Brain microvascular endothelial cell (primary cell): ENCODE data around the gene TF.

Experiments
- DNase-seq: peaks from one replicate; pipeline ENCODE4 v3.0.0-alpha.2; 2020
- H3K27ac ChIP-seq: fragments of 250-450 bp; sonication (Bioruptor Pico); 2 replicates; pipeline ENCODE4 v1.5.1; 2020; ENCODE audit warnings: mild to moderate bottlenecking, moderate library complexity
- H3K27me3 ChIP-seq: fragments of 250-450 bp; sonication (Bioruptor Pico); replicated peaks from 2 replicates; pipeline ENCODE4 v1.5.1; 2020; ENCODE audit warnings: mild to moderate bottlenecking
- H3K36me3 ChIP-seq: fragments of 250-450 bp; sonication (Bioruptor Pico); replicated peaks from 2 replicates; pipeline ENCODE4 v1.5.1; 2020; ENCODE audit warnings: mild to moderate bottlenecking
- H3K4me3 ChIP-seq: 2 replicates; pipeline ENCODE4 v1.5.1; 2011; ENCODE audit warnings: low read depth, mild to moderate bottlenecking, control low read depth, low read length, moderate library complexity
- in situ Hi-C: cut with HindIII; loops from 2 replicates; pipeline ENCODE4 v1.10.0; 2017; ENCODE audit warnings: low sequenced_read_pairs, low pct_ligation_motif_present
- TF ChIP-seq, protein P1 (sequence below): IDR thresholded peaks from 2 replicates; pipeline ENCODE4 v1.5.1; 2011; ENCODE audit warnings: low read depth, mild to moderate bottlenecking, moderate library complexity, low read length, control low read depth, inconsistent platforms; ENCODE audit errors: missing control alignments

The TF gene

DNA sequence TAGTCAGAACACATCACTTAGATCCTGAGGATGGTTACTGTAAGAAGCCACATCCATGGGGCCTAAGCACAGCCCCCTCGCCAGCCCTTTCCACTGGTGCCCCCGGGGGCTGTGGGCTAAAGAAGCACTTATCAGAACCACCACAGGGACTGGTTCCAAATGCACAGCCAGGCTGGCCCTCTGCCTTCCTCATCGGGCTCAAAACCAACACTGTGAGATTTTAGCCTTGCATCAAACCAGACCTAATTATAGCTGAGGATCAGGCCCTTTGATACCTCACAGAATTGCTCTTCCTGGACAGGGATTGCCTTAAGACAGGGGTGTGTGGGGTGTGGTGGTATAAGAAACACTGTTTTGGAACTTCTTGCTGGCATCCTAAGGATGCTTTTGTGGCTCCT is 83.1 kb downstream of the TF start:
- TF ChIP-seq, protein P1, sequence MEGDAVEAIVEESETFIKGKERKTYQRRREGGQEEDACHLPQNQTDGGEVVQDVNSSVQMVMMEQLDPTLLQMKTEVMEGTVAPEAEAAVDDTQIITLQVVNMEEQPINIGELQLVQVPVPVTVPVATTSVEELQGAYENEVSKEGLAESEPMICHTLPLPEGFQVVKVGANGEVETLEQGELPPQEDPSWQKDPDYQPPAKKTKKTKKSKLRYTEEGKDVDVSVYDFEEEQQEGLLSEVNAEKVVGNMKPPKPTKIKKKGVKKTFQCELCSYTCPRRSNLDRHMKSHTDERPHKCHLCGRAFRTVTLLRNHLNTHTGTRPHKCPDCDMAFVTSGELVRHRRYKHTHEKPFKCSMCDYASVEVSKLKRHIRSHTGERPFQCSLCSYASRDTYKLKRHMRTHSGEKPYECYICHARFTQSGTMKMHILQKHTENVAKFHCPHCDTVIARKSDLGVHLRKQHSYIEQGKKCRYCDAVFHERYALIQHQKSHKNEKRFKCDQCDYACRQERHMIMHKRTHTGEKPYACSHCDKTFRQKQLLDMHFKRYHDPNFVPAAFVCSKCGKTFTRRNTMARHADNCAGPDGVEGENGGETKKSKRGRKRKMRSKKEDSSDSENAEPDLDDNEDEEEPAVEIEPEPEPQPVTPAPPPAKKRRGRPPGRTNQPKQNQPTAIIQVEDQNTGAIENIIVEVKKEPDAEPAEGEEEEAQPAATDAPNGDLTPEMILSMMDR = no peak
- no peak overlapping the region for H3K4me3 ChIP-seq
- no peak for DNase-seq
- no peaks in the 10 kb centered on the region for H3K36me3 ChIP-seq
- in situ Hi-C loops = no loop called here
- no peak overlapping the region for H3K27ac ChIP-seq
- no peaks in the 10 kb centered on the region for H3K27me3 ChIP-seq

DNA sequence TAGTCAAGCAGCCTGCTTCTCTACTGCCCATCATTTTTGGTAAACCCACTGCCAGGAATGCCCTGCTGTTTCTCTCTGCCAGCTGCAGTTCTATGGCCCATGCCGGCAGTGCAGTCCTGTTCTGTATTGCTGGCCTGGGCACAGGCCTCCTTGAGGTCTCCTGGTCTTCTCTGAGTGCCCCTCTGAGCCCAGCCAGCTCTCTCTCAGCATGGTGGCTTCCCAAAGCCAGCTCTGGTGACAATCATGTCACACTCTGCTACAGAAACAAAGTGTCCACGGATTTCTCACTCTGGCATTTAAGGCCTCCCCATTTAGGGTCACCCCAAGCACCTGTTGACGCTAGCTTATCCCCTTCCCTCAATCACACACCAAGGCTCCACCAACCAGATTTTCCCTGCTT is 83.9 kb downstream of the TF start:
- H3K36me3 ChIP-seq = no peaks in the 10 kb centered on the region
- no peak overlapping the region for H3K27ac ChIP-seq
- in situ Hi-C loops = no loop called here
- no peaks in the 10 kb centered on the region for H3K27me3 ChIP-seq
- TF ChIP-seq, protein P1 = no peak
- no peak overlapping the region for H3K4me3 ChIP-seq
- DNase-seq = no peak

DNA sequence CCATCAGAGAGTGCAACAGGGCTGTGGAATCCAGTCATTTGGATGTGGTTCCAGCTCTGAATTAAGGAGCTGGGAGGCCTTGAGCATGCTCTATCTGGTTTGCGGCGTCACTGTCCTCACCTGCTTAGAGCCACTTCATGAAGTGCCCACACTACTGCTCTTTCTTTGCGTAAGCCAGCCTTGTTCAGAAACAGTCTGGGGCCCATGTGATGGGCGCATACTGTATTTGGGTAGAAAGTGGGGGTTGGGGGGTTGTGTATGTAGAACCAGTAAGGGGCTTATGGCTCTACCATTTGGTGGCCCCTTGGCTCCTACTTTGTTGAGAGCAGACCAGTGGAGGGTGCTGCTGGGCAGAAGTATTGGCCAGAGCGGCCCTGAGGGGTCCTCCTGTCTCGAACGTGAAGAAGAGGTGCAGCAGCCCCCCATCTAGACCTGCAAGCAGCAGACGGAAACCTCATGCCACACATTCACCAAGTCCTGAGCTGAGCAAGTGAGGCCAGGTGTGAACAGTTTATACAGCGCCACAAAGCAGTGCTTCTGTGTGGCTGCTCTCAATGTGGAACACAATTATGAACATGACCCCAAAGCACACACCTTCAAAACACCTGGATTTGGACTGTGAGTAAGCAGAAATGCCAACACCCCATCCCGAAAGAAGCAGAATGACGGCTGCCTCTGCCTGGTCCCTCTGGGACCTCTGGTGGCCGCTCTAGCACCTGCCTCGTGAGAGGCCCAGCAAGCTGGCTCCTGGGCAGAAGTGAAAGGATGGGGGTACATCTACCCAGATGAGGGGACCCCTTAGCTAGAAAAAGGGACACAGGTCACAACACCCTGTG is 86.0 kb downstream of the TF start:
- Histone ChIP-seq H3K27ac (no peak overlapping the region), H3K27me3 (no peaks in the 10 kb centered on the region), H3K36me3 (no peaks in the 10 kb centered on the region), H3K4me3 (no peak overlapping the region)
- TF ChIP-seq, protein P1 = peak; percentile 29
- in situ Hi-C loops = no loop called here
- no peak for DNase-seq

DNA sequence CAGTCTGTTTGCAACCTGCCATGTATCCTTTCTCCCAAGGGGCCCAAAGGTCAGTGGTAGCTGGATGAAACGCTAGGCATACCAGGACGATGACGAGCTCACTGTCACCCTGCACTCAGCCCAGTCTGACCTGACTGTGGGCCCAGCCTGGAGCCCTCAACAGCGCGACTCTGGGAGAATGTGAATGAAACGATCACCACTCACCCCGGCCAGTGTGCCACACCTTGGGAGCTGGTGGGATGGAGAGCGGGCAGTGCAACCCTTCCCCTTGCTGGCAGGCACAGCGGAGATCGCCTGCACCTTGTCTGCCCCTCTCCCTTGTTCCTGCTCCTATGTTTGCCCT is 86.6 kb downstream of the TF start:
- no peaks in the 10 kb centered on the region for H3K27me3 ChIP-seq
- TF ChIP-seq, protein P1 = no peak
- in situ Hi-C loops = no loop called here
- no peak for DNase-seq
- H3K27ac ChIP-seq = no peak overlapping the region
- H3K4me3 ChIP-seq = no peak overlapping the region
- no peaks in the 10 kb centered on the region for H3K36me3 ChIP-seq

DNA sequence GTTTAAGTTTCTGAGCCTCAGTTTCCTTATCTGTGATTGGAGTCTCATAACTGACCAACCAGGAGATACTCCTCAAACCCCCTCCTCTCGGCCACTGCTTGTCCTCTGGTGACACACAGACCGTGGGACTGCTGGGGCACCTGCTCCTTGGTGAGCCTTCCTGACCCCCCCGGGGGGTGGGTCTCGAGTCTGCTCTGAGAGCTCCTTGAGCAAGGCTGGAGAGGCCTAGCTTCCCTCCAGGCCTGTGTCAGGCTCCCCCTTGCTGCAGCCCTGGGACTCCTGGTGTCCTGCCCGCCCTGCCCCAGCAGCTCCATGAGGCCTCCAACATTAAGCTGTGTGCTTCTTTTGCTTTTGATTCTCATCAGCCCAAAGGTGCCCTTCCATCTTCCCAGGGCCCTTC is 87.1 kb downstream of the TF start:
- in situ Hi-C loops = no loop called here

More for the DNA sequence above, 87.1 kb downstream of the TF start:
- Histone ChIP-seq H3K4me3 (no peak overlapping the region), H3K27ac (no peak overlapping the region), H3K36me3 (no peaks in the 10 kb centered on the region), H3K27me3 (no peaks in the 10 kb centered on the region)
- TF ChIP-seq, protein P1 = no peak
- no peak for DNase-seq
